H1 (cell line): ENCODE results near the gene RGR. TPM values are rescaled to one million over a fixed set of nuclear protein-coding genes. Genes with fewer than 3 reads are reported as not detected.
A peak's percentile ranks its signal among the peaks of the same experiment; 100 is the strongest.
"Not testable (repeated sequence)": the region's sequence is repeated elsewhere in the genome, so short reads cannot be mapped to it uniquely, and the experiment has no call there.

Experiments
- CTCF ChIA-PET: fragments of 300-600 bp; sonication (Branson Sonifier 250); formaldehyde crosslinking; loops from one replicate; lab custom pipeline; 2021; ENCODE audit not compliant: partially characterized antibody; lab: Charles Lee
- POLR2A ChIA-PET: fragments of 300-600 bp; sonication (Branson Sonifier 250); formaldehyde crosslinking; loops from one replicate; lab custom pipeline; 2021; ENCODE audit warnings: inconsistent platforms; ENCODE audit not compliant: partially characterized antibody; lab: Charles Lee
- DNase-seq, 2 experiments: peaks; one replicate each; pipeline versions ENCODE4 v3.0.0 to v3.0.0-alpha.2; 2010 to 2022; ENCODE audit warnings: low spot score in 2 of 2, low read depth in 1 of 2, mixed read lengths in 1 of 2
- FAIRE-seq: peaks from 2 replicates; lab custom pipeline; 2011; peaks lifted over from hg19 to GRCh38; lab: Jason Lieb, UNC
- H2AFZ ChIP-seq: 2 replicates; pipeline ENCODE4 v1.8.1; 2012; ENCODE audit warnings: low read length, inconsistent platforms
- H2AK5ac ChIP-seq: 2 replicates; pipeline ENCODE4 v1.6.1; 2013; ENCODE audit warnings: low read depth, low read length
- H2BK120ac ChIP-seq: replicated peaks from 2 replicates; pipeline ENCODE3; 2013; ENCODE audit warnings: low read depth, low read length, inconsistent platforms
- H2BK12ac ChIP-seq: 2 replicates; pipeline ENCODE4 v1.6.1; 2013; ENCODE audit warnings: low read depth, low read length
- H2BK15ac ChIP-seq: 2 replicates; pipeline ENCODE4 v1.6.1; 2013; ENCODE audit warnings: low read length
- H2BK20ac ChIP-seq: 2 replicates; pipeline ENCODE4 v1.6.1; 2013; ENCODE audit warnings: low read length
- H2BK5ac ChIP-seq: 2 replicates; pipeline ENCODE4 v1.6.1; 2013; ENCODE audit warnings: low read depth, low read length
- H3K14ac ChIP-seq: 2 replicates; pipeline ENCODE4 v1.6.1; 2013; ENCODE audit warnings: inconsistent platforms; ENCODE audit not compliant: insufficient read length
- H3K18ac ChIP-seq: 2 replicates; pipeline ENCODE4 v1.6.1; 2013; ENCODE audit warnings: low read length; ENCODE audit errors: extremely low read depth
- H3K23ac ChIP-seq: 2 replicates; pipeline ENCODE4 v1.6.1; 2013; ENCODE audit warnings: inconsistent platforms; ENCODE audit not compliant: insufficient read length
- H3K23me2 ChIP-seq: 2 replicates; pipeline ENCODE4 v1.6.1; 2013; ENCODE audit warnings: low read depth, low read length
- H3K27ac ChIP-seq: 2 replicates; pipeline ENCODE4 v1.6.1; 2011; ENCODE audit warnings: low read depth, low read length, inconsistent platforms
- H3K27me3 ChIP-seq, 4 experiments: replicated peaks in 1 of 4; 1 replicate in 1 of 4; 2 replicates in 3 of 4; pipeline versions ENCODE4 v1.6.1 to v1.8.1; 2011 to 2013; ENCODE audit warnings: low read length in 3 of 4, mild to moderate bottlenecking in 3 of 4, inconsistent platforms in 2 of 4, mixed read lengths in 2 of 4, moderate library complexity in 1 of 4; ENCODE audit not compliant: control insufficient read depth in 3 of 4, insufficient read depth in 3 of 4; ENCODE audit errors: extremely low read depth in 1 of 4
- H3K36me3 ChIP-seq, 4 experiments: 2 replicates each; pipeline versions ENCODE4 v1.6.1 to v1.8.1; 2011 to 2013; ENCODE audit warnings: mild to moderate bottlenecking in 4 of 4, low read length in 3 of 4, moderate library complexity in 2 of 4, control low read depth in 1 of 4, inconsistent platforms in 1 of 4; ENCODE audit not compliant: insufficient read depth in 4 of 4, control insufficient read depth in 2 of 4
- H3K4ac ChIP-seq: replicated peaks from 2 replicates; pipeline ENCODE3; 2013; ENCODE audit warnings: low read length, low read depth, mixed read lengths, inconsistent platforms; ENCODE audit not compliant: insufficient read length
- H3K4me1 ChIP-seq, 4 experiments: replicated peaks in 1 of 4; 1 replicate in 1 of 4; 2 replicates in 3 of 4; pipeline versions ENCODE4 v1.6.1 to v1.8.1; 2011 to 2013; ENCODE audit warnings: low read length in 3 of 4, inconsistent platforms in 2 of 4, mixed read lengths in 1 of 4; ENCODE audit not compliant: insufficient read depth in 4 of 4, control insufficient read depth in 3 of 4
- H3K4me2 ChIP-seq, 2 experiments: 2 replicates each; pipeline versions ENCODE4 v1.6.1 to v1.8.1; 2011 to 2013; ENCODE audit warnings: low read depth in 2 of 2, low read length in 2 of 2, control low read depth in 1 of 2, inconsistent platforms in 1 of 2, mild to moderate bottlenecking in 1 of 2; ENCODE audit not compliant: insufficient read depth in 1 of 2
- H3K4me3 ChIP-seq, 4 experiments: fragments of 200-600, 300-600 bp in 1 of 4; sonication (generic), shearing (Covaris generic), sonication (Bioruptor Twin) in 1 of 4; 2 replicates each; pipeline versions ENCODE4 v1.5.1 to v1.8.1; 2011 to 2016; ENCODE audit warnings: low read length in 4 of 4, low read depth in 3 of 4, control low read depth in 2 of 4, inconsistent platforms in 2 of 4, mild to moderate bottlenecking in 2 of 4, mixed read lengths in 1 of 4, moderate library complexity in 1 of 4; ENCODE audit not compliant: insufficient read depth in 2 of 4; ENCODE audit errors: extremely low read depth in 1 of 4
- H3K56ac ChIP-seq: replicated peaks from 2 replicates; pipeline ENCODE3; 2013; ENCODE audit warnings: low read depth, mild to moderate bottlenecking, mixed read lengths, low read length, inconsistent platforms; ENCODE audit not compliant: insufficient read length
- H3K79me1 ChIP-seq: 2 replicates; pipeline ENCODE4 v1.6.1; 2013; ENCODE audit warnings: low read depth, low read length, control low read depth
- H3K79me2 ChIP-seq, 2 experiments: 2 replicates each; pipeline versions ENCODE4 v1.6.1 to v1.8.1; 2012 to 2013; ENCODE audit warnings: low read length in 2 of 2, mild to moderate bottlenecking in 2 of 2, inconsistent platforms in 1 of 2; ENCODE audit not compliant: insufficient read depth in 2 of 2, control insufficient read depth in 1 of 2
- H3K9ac ChIP-seq, 4 experiments: replicated peaks in 1 of 4; 1 replicate in 1 of 4; 2 replicates in 3 of 4; pipeline versions ENCODE4 v1.6.1 to v1.8.1; 2011 to 2013; ENCODE audit warnings: low read depth in 3 of 4, low read length in 3 of 4, control low read depth in 2 of 4, mild to moderate bottlenecking in 2 of 4, moderate library complexity in 2 of 4, inconsistent platforms in 1 of 4; ENCODE audit errors: extremely low read depth in 1 of 4
- H3K9me3 ChIP-seq, 2 experiments: 2 replicates each; pipeline versions ENCODE4 v1.6.1 to v1.8.1; 2012 to 2013; ENCODE audit warnings: mild to moderate bottlenecking in 2 of 2, moderate library complexity in 2 of 2, control low read depth in 1 of 2, inconsistent platforms in 1 of 2, low read depth in 1 of 2, low read length in 1 of 2, mixed read lengths in 1 of 2; ENCODE audit not compliant: insufficient read depth in 2 of 2
- H4K20me1 ChIP-seq, 2 experiments: replicated peaks in 1 of 2; 2 replicates each; pipeline versions ENCODE3 to v1.8.1; 2011 to 2013; ENCODE audit warnings: inconsistent platforms in 2 of 2, low read length in 2 of 2, mild to moderate bottlenecking in 1 of 2; ENCODE audit not compliant: insufficient read depth in 2 of 2, control insufficient read depth in 1 of 2
- H4K5ac ChIP-seq: 2 replicates; pipeline ENCODE4 v1.6.1; 2013; ENCODE audit warnings: low read length, low read depth, mixed read lengths, inconsistent platforms; ENCODE audit not compliant: insufficient read length
- H4K8ac ChIP-seq: 2 replicates; pipeline ENCODE4 v1.8.0; 2013; ENCODE audit warnings: mild to moderate bottlenecking, moderate library complexity, low read length, inconsistent platforms; ENCODE audit not compliant: insufficient read depth; ENCODE audit errors: extremely low read depth
- H4K91ac ChIP-seq: replicated peaks from 2 replicates; pipeline ENCODE3; 2013; ENCODE audit warnings: low read length, mixed read lengths, inconsistent platforms; ENCODE audit not compliant: insufficient read length
- YY1 ChIP-seq: IDR thresholded peaks from 2 replicates; pipeline ENCODE4 v1.6.1; 2011; ENCODE audit warnings: low read depth, mild to moderate bottlenecking, low read length
- WGBS, 2 experiments: shearing (Covaris generic) in 1 of 2; methylation state at CpG; one replicate each; pipeline versions ENCODE4 v1.1.6 to v1.1.7; 2013 to 2015; ENCODE audit warnings: low lambda C conversion rate in 2 of 2, mixed read lengths in 2 of 2, inconsistent platforms in 1 of 2, low coverage in 1 of 2, missing lambda C conversion rate in 1 of 2; ENCODE audit not compliant: insufficient replicate concordance in 2 of 2, insufficient coverage in 1 of 2, insufficient read length in 1 of 2; ENCODE audit errors: extremely low coverage in 1 of 2, missing lambda C conversion rate in 1 of 2; 5-methylcytosine and 5-hydroxymethylcytosine counted together
- polyA plus RNA-seq, 7 experiments: library from polyadenylated mRNA; depleted of rRNA in 3 of 7; stranded (reverse) in 5 of 7; unstranded in 2 of 7; fragments of >200 nt in 5 of 7; fragments of 200-250 nt in 2 of 7; gene quantifications; 1 replicate in 5 of 7; 2 replicates in 1 of 7; 4 replicates in 1 of 7; pipeline versions ENCODE4 v1.2.1 to v1.2.3, GENCODE V29; 2011 to 2013; ENCODE audit warnings: missing spikeins in 2 of 7, mixed read lengths in 2 of 7
- total RNA-seq: library from RNA; stranded (reverse); fragmentation: NEBNext Ultra II Directional; extraction: Animal tissue kit (Norgen Biotek cat#: 25700); gene quantifications from 2 replicates; pipeline ENCODE4 v1.2.1, GENCODE V29; 2021

The RGR gene
- total and polyA plus RNA-seq, 2 of the 8 experiments (the other 6 are each of a cell fraction or from before 2014, with no cell fraction given) = not detected

DNA sequence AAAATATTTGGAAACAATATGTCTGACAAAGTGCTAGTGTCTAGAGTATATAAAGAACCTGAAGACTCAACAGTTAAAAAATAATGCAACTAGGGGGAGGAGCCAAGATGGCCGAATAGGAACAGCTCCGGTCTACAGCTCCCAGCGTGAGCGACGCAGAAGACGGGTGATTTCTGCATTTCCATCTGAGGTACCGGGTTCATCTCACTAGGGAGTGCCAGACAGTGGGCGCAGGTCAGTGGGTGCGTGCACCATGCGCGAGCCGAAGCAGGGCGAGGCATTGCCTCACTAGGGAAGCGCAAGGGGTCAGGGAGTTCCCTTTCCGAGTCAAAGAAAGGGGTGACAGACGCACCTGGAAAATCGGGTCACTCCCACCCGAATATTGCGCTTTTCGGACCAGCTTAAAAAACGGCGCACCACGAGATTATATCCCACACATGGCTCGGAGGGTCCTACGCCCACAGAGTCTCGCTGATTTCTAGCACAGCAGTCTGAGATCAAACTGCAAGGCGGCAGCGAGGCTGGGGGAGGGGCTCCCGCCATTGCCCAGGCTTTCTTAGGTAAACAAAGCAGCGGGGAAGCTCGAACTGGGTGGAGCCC is 35.1 kb downstream of the RGR start:
- H3K9me3 ChIP-seq, H2AFZ ChIP-seq, H3K23me2 ChIP-seq, H4K91ac ChIP-seq, H3K14ac ChIP-seq, H3K56ac ChIP-seq, H3K18ac ChIP-seq, FAIRE-seq, H3K27ac ChIP-seq, H2BK12ac ChIP-seq, H4K8ac ChIP-seq, H3K27me3 ChIP-seq, H2BK5ac ChIP-seq, H4K20me1 ChIP-seq, H2BK120ac ChIP-seq, H4K5ac ChIP-seq, H3K23ac ChIP-seq, H2AK5ac ChIP-seq, H3K9ac ChIP-seq, H3K4me2 ChIP-seq, H3K4ac ChIP-seq, H3K79me1 ChIP-seq, H2BK15ac ChIP-seq, H3K36me3 ChIP-seq, H3K4me1 ChIP-seq, H3K79me2 ChIP-seq, H2BK20ac ChIP-seq: not testable (repeated sequence)
- 0 out of 2 replicates have a peak, but pooled peaks have one; percentile 42 for TF ChIP-seq YY1
- WGBS, 2 experiments = 56% methylated on average over 18 of the region's 31 CpGs; no CpG with 5 or more reads in 1 of the 2 experiments
- DNase-seq = peak in 1 of 2 experiments; percentile 68
- POLR2A ChIA-PET = interaction anchor here (0.7 to 1.4 kb wide), 3 partner anchors 15 to 48 kb away, joined by 4 read pairs; partner anchors contain the start of gene CCSER2
- CTCF ChIA-PET = interaction anchor here (1.0 to 2.7 kb wide), 6 partner anchors 12 to 257 kb away, joined by 3 to 16 read pairs (median 5); no protein-coding TSS in a partner anchor
- peak overlapping the region in 2 of 4 experiments; percentile 27 to 31; a peak in 3 of 8 replicates for H3K4me3 ChIP-seq
